ENCODE measurements around the gene HIVEP2. TPM values are rescaled to one million over a fixed set of nuclear protein-coding genes. Genes with fewer than 3 reads are reported as not detected.

HIVEP2 gene
- total RNA-seq, 1 donor from 2014 or later: 3.5 TPM

GRCh38 chr6:142838821-142839685 is 105.9 kb downstream of the HIVEP2 start:
- DNase-seq (ENCODE audit: low read depth, low spot score): no peak
- Mint-ChIP-seq H3K4me3 (no peak overlapping the region), H3K36me3 (ENCODE audit: low read depth) (no peaks in the 10 kb centered on the region), H3K9me3 (no peaks in the 10 kb centered on the region), H3K27me3 (ENCODE audit: low read depth) (no peaks in the 10 kb centered on the region), H3K27ac (ENCODE audit: unreplicated experiment) (no peak overlapping the region), H3K4me1 (peaks cover 24% of the 10 kb centered on the region)
- TF ChIP-seq CTCF (conservative IDR thresholded peaks at IDR 0.05): no peak

GRCh38 chr6:142835787-142836535 is 109.0 kb downstream of the HIVEP2 start:
- no peaks in the 10 kb centered on the region for H3K27me3 Mint-ChIP-seq (ENCODE audit: low read depth)
- no peak for TF ChIP-seq CTCF (conservative IDR thresholded peaks at IDR 0.05)
- H3K9me3 Mint-ChIP-seq: no peaks in the 10 kb centered on the region
- no peaks in the 10 kb centered on the region for H3K36me3 Mint-ChIP-seq (ENCODE audit: low read depth)
- no peak overlapping the region for H3K4me3 Mint-ChIP-seq
- H3K4me1 Mint-ChIP-seq: peaks cover 7% of the 10 kb centered on the region
- no peak overlapping the region for H3K27ac Mint-ChIP-seq (ENCODE audit: unreplicated experiment)
- no peak for DNase-seq (ENCODE audit: low read depth, low spot score)

GRCh38 chr6:142834853-142835252 is 110.1 kb downstream of the HIVEP2 start:
- DNase-seq (ENCODE audit: low read depth, low spot score): no peak
- Mint-ChIP-seq H3K4me3 (no peak overlapping the region), H3K9me3 (no peaks in the 10 kb centered on the region), H3K36me3 (ENCODE audit: low read depth) (no peaks in the 10 kb centered on the region), H3K27me3 (ENCODE audit: low read depth) (no peaks in the 10 kb centered on the region), H3K27ac (ENCODE audit: unreplicated experiment) (no peak overlapping the region), H3K4me1 (peaks cover 6% of the 10 kb centered on the region)
- no peak for TF ChIP-seq CTCF (conservative IDR thresholded peaks at IDR 0.05)

- no peak for TF ChIP-seq CTCF (conservative IDR thresholded peaks at IDR 0.05)
- Mint-ChIP-seq H3K36me3 (ENCODE audit: low read depth) (no peaks in the 10 kb centered on the region), H3K9me3 (peaks cover 5% of the 10 kb centered on the region), H3K4me3 (no peak overlapping the region), H3K27ac (ENCODE audit: unreplicated experiment) (no peak overlapping the region), H3K4me1 (no peaks in the 10 kb centered on the region), H3K27me3 (ENCODE audit: low read depth) (no peaks in the 10 kb centered on the region)
- no peak for DNase-seq (ENCODE audit: low read depth, low spot score)
These were observed 111.2 kb downstream of the HIVEP2 start for GRCh38 chr6:142833798-142834197.

- no peak overlapping the region for H3K27ac Mint-ChIP-seq (ENCODE audit: unreplicated experiment)
- no peak for TF ChIP-seq CTCF (conservative IDR thresholded peaks at IDR 0.05)
- no peaks in the 10 kb centered on the region for H3K36me3 Mint-ChIP-seq (ENCODE audit: low read depth)
- no peaks in the 10 kb centered on the region for H3K4me1 Mint-ChIP-seq
- no peak for DNase-seq (ENCODE audit: low read depth, low spot score)
- H3K9me3 Mint-ChIP-seq: peaks cover 6% of the 10 kb centered on the region
- H3K4me3 Mint-ChIP-seq: no peak overlapping the region
- no peaks in the 10 kb centered on the region for H3K27me3 Mint-ChIP-seq (ENCODE audit: low read depth)
These were observed 111.9 kb downstream of the HIVEP2 start for GRCh38 chr6:142833054-142833453.
